HCT116 (cell line): ENCODE results near the gene ZC3H7A. TPM values are rescaled to one million over a fixed set of nuclear protein-coding genes. Genes with fewer than 3 reads are reported as not detected.

Source experiments
- ATAC-seq: fragments of 200-7000 bp; cut with Tn5 transposase; 2 replicates; pipeline ENCODE4 v1.9.1; 2020; ENCODE audit warnings: mild to moderate bottlenecking, moderate library complexity
- BruUV-seq: library from RNA; stranded (reverse); fragments of 400-500 nt; replicated peaks from 2 replicates; lab custom pipeline; 2021; lab: Mats Ljungman, UMichigan
- CTCF ChIA-PET: fragments of 300-600 bp; sonication (Branson Sonifier 250); formaldehyde crosslinking; loops from one replicate; lab custom pipeline; 2021; ENCODE audit warnings: antibody characterized with exemption; lab: Charles Lee
- POLR2A ChIA-PET: fragments of 300-600, 350-600 bp; sonication (Branson Sonifier 250); formaldehyde crosslinking; loops from one replicate; lab custom pipeline; 2021; ENCODE audit warnings: antibody characterized with exemption; lab: Charles Lee
- RAD21 ChIA-PET, 2 experiments: fragments of 300-600 bp; sonication (Branson Sonifier 250); formaldehyde crosslinking; loops; one replicate each; lab custom pipeline; 2023; ENCODE audit warnings: low total read pairs in 2 of 2; ENCODE audit not compliant: uncharacterized antibody in 2 of 2, unreplicated experiment in 2 of 2, low non-redundant PET in 1 of 2; lab: Charles Lee
- DNase-seq: peaks from one replicate; pipeline ENCODE4 v3.0.0-alpha.2; 2010; ENCODE audit warnings: low read depth, low spot score
- H2AFZ ChIP-seq: fragments of 200-600 bp; shearing (Covaris generic), sonication (generic); 2 replicates; pipeline ENCODE4 v1.6.1; 2017; ENCODE audit warnings: low read depth, mixed run types, mixed read lengths, antibody characterized with exemption, low read length; ENCODE audit not compliant: poor library complexity, severe bottlenecking
- H3K27ac ChIP-seq: 2 replicates; pipeline ENCODE4 v1.5.1; 2012; ENCODE audit warnings: low read depth, low read length
- H3K27me3 ChIP-seq: fragments of 200-600 bp; sonication (generic); 2 replicates; pipeline ENCODE4 v1.6.1; 2016; ENCODE audit warnings: mixed run types, low read length, mixed read lengths; ENCODE audit not compliant: insufficient read depth
- H3K36me3 ChIP-seq, 2 experiments: fragments of 200-500 bp in 1 of 2; fragments of 200-600 bp in 1 of 2; sonication (Bioruptor generic) in 1 of 2; sonication (generic) in 1 of 2; 2 replicates each; pipeline versions ENCODE4 v1.5.1 to v1.6.1; 2014 to 2016; ENCODE audit warnings: low read length in 2 of 2, inconsistent platforms in 1 of 2, mixed read lengths in 1 of 2, mixed run types in 1 of 2; ENCODE audit not compliant: insufficient read depth in 2 of 2, control insufficient read depth in 1 of 2
- H3K4me1 ChIP-seq, 2 experiments: fragments of 200-600 bp in 1 of 2; sonication (generic) in 1 of 2; 2 replicates each; pipeline versions ENCODE4 v1.5.1 to v1.6.1; 2012 to 2017; ENCODE audit warnings: low read length in 2 of 2, inconsistent platforms in 1 of 2, mild to moderate bottlenecking in 1 of 2, mixed read lengths in 1 of 2, mixed run types in 1 of 2, moderate library complexity in 1 of 2; ENCODE audit not compliant: insufficient read depth in 2 of 2, control insufficient read depth in 1 of 2
- H3K4me2 ChIP-seq: fragments of 200-600 bp; sonication (generic); 2 replicates; pipeline ENCODE4 v1.6.1; 2017; ENCODE audit warnings: mixed run types, low read length, mixed read lengths
- H3K4me3 ChIP-seq, 2 experiments: fragments of 200-600 bp in 1 of 2; sonication (generic) in 1 of 2; replicated peaks in 1 of 2; 2 replicates each; pipeline ENCODE4 v1.5.1; 2011 to 2016; ENCODE audit warnings: low read length in 2 of 2, control low read depth in 1 of 2, low read depth in 1 of 2, mild to moderate bottlenecking in 1 of 2, mixed read lengths in 1 of 2, mixed run types in 1 of 2
- H3K79me2 ChIP-seq: fragments of 200-600 bp; sonication (generic); 2 replicates; pipeline ENCODE4 v1.6.1; 2017; ENCODE audit warnings: mild to moderate bottlenecking, mixed run types, low read length, moderate library complexity, mixed read lengths; ENCODE audit not compliant: insufficient read depth
- H3K9ac ChIP-seq: fragments of 200-600 bp; sonication (generic); 2 replicates; pipeline ENCODE4 v1.6.1; 2016; ENCODE audit warnings: low read length, mixed read lengths
- H3K9me2 ChIP-seq: fragments of 200-600 bp; sonication (generic), shearing (Covaris generic); 2 replicates; pipeline ENCODE4 v1.6.1; 2017; ENCODE audit warnings: mixed run types, mild to moderate bottlenecking, moderate library complexity; ENCODE audit not compliant: insufficient read depth
- H3K9me3 ChIP-seq, 2 experiments: fragments of 200-500 bp in 1 of 2; fragments of 200-600 bp in 1 of 2; sonication (Bioruptor generic) in 1 of 2; sonication (generic) in 1 of 2; 2 replicates each; pipeline ENCODE4 v1.6.1; 2014 to 2017; ENCODE audit warnings: low read length in 2 of 2, mixed read lengths in 2 of 2, inconsistent platforms in 1 of 2, low read depth in 1 of 2, mild to moderate bottlenecking in 1 of 2, mixed run types in 1 of 2, moderate library complexity in 1 of 2; ENCODE audit not compliant: control insufficient read depth in 1 of 2, insufficient read depth in 1 of 2
- H4K20me1 ChIP-seq: fragments of 200-600 bp; sonication (generic), shearing (Covaris generic); 2 replicates; pipeline ENCODE4 v1.6.1; 2017; ENCODE audit warnings: mixed run types, mild to moderate bottlenecking, moderate library complexity; ENCODE audit not compliant: insufficient read depth
- ATF3 ChIP-seq: IDR thresholded peaks from 2 replicates; pipeline ENCODE4 v1.6.1; 2012
- ELF1 ChIP-seq: IDR thresholded peaks from 2 replicates; pipeline ENCODE4 v1.6.1; 2012; ENCODE audit warnings: low read depth, borderline replicate concordance
- EZH2 ChIP-seq: fragments of 200-600 bp; sonication (generic); IDR thresholded peaks from 2 replicates; pipeline ENCODE4 v1.6.1; 2017; ENCODE audit warnings: antibody characterized with exemption, mixed run types
- EZH2phosphoT487 ChIP-seq: fragments of 200-600 bp; IDR thresholded peaks from 2 replicates; pipeline ENCODE4 v1.6.1; 2018; ENCODE audit warnings: antibody characterized with exemption, borderline replicate concordance
- JUND ChIP-seq: IDR thresholded peaks from 2 replicates; pipeline ENCODE4 v1.6.1; 2012
- MAX ChIP-seq: IDR thresholded peaks from 2 replicates; pipeline ENCODE4 v1.6.1; 2012
- POLR2A ChIP-seq: IDR thresholded peaks from 2 replicates; pipeline ENCODE4 v1.7.0; 2011; ENCODE audit warnings: borderline replicate concordance; ENCODE audit not compliant: insufficient read depth, insufficient read length; ENCODE audit errors: extremely low read depth
- SIN3A ChIP-seq: IDR thresholded peaks from 2 replicates; pipeline ENCODE4 v1.6.1; 2012; ENCODE audit warnings: low read depth
- SP1 ChIP-seq: IDR thresholded peaks from 2 replicates; pipeline ENCODE4 v1.6.1; 2012; ENCODE audit warnings: low read depth
- SRF ChIP-seq: IDR thresholded peaks from 2 replicates; pipeline ENCODE4 v1.6.1; 2012; ENCODE audit warnings: low read depth
- ZBTB33 ChIP-seq: IDR thresholded peaks from 2 replicates; pipeline ENCODE4 v1.6.1; 2011; ENCODE audit warnings: mild to moderate bottlenecking, low read length, moderate library complexity; ENCODE audit not compliant: insufficient replicate concordance; ENCODE audit errors: extremely low read depth
- intact Hi-C: fragments of 100-400 bp; cut with micrococcal nuclease; formaldehyde crosslinking; loops from 2 replicates; pipeline ENCODE4 v1.10.0; 2022
- total RNA-seq: library from RNA; stranded (reverse); gene quantifications from one replicate; pipeline ENCODE4 v1.2.1, GENCODE V29; 2021; ENCODE audit not compliant: unreplicated experiment

ZC3H7A gene
- total RNA-seq, 1 experiment from 2014 or later: 33.4 TPM

GRCh38 chr16:11719762-11720161 lies 77.3 kb downstream of the ZC3H7A start:
- peaks cover 12 to 27% of the 10 kb centered on the region in 2 experiments; a peak in 3 of 4 replicates for H3K36me3 ChIP-seq
- H2AFZ ChIP-seq: no peak overlapping the region
- POLR2A ChIA-PET: interaction anchor here (0.6 kb wide), 1 partner anchor 45 kb away, joined by 4 read pairs; no protein-coding TSS in a partner anchor
- no peaks in the 10 kb centered on the region for H4K20me1 ChIP-seq
- no peaks in the 10 kb centered on the region for H3K27me3 ChIP-seq
- H3K4me1 ChIP-seq: no peaks in the 10 kb centered on the region
- no TSS peak for BruUV-seq
- H3K79me2 ChIP-seq: peaks cover 10% of the 10 kb centered on the region
- no peaks in the 10 kb centered on the region for H3K9me2 ChIP-seq
- CTCF ChIA-PET: interaction anchor here (0.9 to 1.2 kb wide), 2 partner anchors 188 to 324 kb away, joined by 3 to 4 read pairs; no protein-coding TSS in a partner anchor
- no peak overlapping the region for H3K27ac ChIP-seq
- RAD21 ChIA-PET: no interaction called here
- no peak for ATAC-seq
- TF ChIP-seq EZH2phosphoT487 (no peak), MAX (no peak), EZH2 (no peak), ELF1 (no peak), ATF3 (no peak), SRF (no peak), SIN3A (no peak), POLR2A (no peak), ZBTB33 (no peak), JUND (no peak), SP1 (no peak)
- H3K4me2 ChIP-seq: no peak overlapping the region
- no peak overlapping the region for H3K9ac ChIP-seq
- no peaks in the 10 kb centered on the region for H3K9me3 ChIP-seq
- DNase-seq: no peak
- no peak overlapping the region for H3K4me3 ChIP-seq
- intact Hi-C loops: loop anchor here (10.0 kb wide), 1 partner anchor 755 kb away; no protein-coding TSS in a partner anchor
